NOMO-1 treated with DMSO at 0.1 percent for 48 hours (cell line): ENCODE data around the gene ITGAE.
"Not testable (repeated sequence)": the region's sequence is repeated elsewhere in the genome, so short reads cannot be mapped to it uniquely, and the experiment has no call there.

Experiments used
- DNase-seq: peaks from one replicate; lab custom pipeline; 2025; ENCODE audit not compliant: unreplicated experiment; lab: John Stamatoyannopoulos, UW

ITGAE gene

GRCh38 chr17:3796110-3796821, 4.7 kb downstream of the ITGAE start:
- no peak for DNase-seq

DNA sequence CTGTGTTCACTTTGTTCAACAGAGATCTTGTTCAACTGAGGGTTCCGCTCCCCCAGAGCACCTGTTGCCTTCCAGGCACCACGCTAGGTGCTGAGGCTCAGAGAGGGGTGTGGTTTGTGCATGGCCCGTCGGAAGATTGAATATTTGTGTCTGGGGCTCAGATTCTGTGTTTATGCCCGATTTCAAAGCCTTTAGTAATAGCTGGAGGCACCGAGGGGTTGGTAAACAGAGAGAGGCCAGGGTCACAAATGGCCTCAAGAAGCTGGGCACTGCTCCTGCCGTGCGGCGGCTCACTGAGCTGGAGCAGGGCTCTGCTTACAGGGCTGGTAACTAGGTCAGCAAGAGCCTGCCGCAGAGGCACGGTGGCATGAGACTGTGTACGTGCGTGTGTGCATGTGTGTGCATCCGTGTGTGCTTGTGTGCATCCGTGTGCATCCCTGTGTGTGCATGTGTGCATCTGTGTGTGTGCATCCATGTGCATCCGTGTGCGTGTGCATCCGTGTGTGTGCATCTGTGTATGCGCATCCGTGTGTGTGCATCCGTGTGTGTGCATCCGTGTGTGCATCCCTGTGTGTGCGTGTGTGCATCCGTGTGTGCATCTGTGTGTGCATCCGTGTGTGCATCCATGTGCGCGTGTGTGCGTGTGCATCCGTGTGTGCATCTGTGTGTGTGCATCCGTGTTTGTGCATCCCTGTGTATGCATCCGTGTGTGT, 5.4 kb downstream of the ITGAE start:
- no peak for DNase-seq

GRCh38 chr17:3794557-3795389, 6.2 kb downstream of the ITGAE start:
- DNase-seq = no peak

DNA sequence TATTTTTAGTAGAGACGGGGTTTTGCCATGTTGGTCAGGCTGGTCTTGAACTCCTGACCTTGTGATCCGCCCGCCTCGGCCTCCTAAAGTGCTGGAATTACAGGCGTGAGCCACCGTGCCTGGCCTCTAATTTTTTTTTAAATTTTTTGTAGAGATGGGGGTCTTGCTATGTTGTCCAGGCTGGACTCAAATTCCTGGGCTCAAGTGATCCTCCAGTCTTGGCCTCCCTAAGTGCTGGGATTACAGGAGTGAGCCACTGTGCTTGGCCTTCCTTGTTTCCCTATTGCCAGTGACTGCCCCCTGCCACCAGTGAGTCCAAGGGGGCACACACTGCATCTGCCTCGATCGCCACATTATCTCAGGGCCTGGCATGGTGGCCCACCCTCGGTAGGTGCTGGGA, 6.8 kb downstream of the ITGAE start:
- not testable (repeated sequence) for DNase-seq

GRCh38 chr17:3793258-3793657, 7.7 kb downstream of the ITGAE start:
- not testable (repeated sequence) for DNase-seq

- no peak for DNase-seq
Measured at GRCh38 chr17:3792481-3792880, 8.5 kb downstream of the ITGAE start.

GRCh38 chr17:3788200-3788599, 12.8 kb downstream of the ITGAE start:
- no peak for DNase-seq

- not testable (repeated sequence) for DNase-seq
Measured at GRCh38 chr17:3785323-3785722, 15.7 kb downstream of the ITGAE start.

DNA sequence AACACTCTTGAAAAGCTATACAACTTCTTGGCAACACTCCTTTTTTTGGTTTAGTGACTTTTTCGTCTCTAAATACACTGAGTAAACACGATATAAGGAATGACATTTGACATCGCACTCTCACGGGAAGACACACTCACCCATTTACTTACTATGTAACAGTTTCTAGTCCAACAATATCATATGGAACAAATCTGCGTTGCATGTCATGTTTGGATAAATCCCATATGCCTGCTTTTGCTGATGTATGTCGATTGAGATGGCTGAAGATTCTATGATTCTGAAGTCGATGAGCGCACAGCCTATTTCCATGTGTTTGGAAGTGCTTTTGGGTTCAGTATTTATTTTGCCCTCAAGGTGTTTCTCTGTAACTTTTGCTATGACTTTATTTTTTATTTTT, 18.2 kb downstream of the ITGAE start:
- no peak for DNase-seq

DNA sequence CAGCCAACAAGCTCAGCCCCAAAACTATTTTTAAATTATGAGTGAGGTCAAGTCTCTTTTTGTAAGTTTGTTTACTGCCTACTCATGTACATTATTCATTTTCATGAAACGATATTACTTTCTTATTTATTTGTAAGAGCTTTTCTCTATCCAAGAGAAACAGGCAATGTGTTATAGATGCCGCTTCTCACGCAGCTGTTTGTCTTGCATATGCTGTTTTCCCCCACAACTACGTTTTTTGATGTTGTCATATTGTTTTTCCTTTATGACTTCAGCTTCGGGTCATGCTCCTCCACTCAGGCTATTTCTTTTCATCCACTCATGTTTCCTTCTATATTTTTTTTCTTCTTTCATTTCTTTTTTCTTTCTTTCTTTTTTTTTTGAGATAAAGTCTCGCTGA, 20.0 kb downstream of the ITGAE start:
- DNase-seq = no peak

- DNase-seq = no peak
Measured at GRCh38 chr17:3777366-3778120, 23.4 kb downstream of the ITGAE start.

GRCh38 chr17:3773966-3774365, 27.0 kb downstream of the ITGAE start:
- DNase-seq = no peak

DNA sequence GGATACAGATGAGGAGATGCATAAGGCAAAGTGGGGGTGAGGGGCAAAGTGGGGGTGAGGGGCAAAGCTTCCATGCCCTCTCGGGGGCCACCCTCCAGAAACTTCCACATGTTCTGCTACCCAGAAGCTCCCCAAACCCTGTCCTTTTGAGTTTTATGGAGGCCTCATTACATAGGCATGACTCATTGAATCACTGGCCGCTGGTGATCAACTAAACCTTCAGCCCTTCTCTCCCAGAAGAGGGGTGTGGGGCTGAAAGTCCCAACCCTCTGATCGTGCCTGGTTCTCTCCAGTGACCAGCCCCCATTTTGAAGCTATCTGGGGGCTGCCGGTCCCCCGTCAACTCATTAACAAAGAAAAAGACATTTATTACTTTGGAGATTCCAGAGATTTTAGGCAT, 27.5 kb downstream of the ITGAE start:
- no peak for DNase-seq

GRCh38 chr17:3772764-3773163, 28.2 kb downstream of the ITGAE start:
- no peak for DNase-seq

DNA sequence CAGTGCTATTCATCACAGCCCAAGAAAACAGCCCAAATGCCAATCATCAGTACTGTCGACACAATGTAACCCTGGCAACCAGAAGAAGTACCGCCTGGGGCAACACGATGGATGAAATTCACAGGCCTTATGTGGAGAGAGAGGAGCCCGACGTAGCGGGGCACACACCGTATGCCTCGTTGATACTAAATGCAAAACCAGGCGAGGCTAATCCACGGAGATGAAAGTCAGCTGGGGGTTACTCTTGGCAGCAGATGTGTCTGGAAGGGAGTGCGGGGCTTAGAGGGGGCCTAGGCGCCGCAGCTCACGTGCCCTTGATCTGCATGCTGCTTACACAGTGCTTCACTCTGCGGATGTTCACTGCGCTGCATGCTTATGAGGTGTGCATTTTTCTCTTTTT, 29.8 kb downstream of the ITGAE start:
- DNase-seq = no peak

DNA sequence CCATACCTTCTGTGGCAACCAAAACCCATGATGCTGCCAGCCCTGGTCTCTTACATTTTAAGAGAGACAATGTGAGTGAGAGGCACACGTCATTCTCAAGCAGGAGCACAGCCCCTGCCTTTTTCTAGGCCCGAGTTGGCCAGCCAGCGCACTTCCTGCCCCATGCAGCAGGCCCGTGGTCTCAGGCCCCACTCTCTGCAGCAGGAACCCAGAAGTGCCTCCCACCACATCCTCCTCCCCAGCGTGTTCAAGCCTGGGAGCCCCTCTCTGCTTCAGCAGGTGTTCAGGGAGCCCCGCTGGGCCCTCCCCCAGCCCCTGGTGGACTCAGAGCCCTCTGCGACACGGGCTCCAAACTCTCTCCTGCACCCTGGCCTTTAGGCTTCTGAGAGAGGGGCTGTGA, 30.5 kb downstream of the ITGAE start:
- DNase-seq = no peak

DNA sequence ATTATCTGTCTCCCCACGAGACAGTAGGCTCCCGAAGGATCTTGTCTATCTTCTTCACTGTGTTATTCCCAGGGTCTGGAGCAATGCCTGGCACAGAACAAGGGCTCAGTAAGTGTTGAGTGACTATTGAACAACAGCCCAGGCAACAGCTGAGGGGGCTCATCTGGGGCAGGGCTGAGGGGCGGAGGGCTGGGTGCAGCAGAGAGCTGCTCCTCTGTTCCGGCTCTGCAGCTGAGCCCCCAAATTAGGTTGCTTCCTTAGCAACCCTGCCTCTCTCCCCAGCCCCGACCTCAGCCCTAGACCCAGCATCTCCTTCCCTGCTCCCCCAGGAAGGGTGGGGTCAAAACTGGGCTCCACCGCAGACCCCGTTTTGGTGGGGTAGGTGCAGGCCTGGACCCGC, 32.2 kb downstream of the ITGAE start:
- DNase-seq = no peak

GRCh38 chr17:3768341-3768740, 32.6 kb downstream of the ITGAE start:
- no peak for DNase-seq

DNA sequence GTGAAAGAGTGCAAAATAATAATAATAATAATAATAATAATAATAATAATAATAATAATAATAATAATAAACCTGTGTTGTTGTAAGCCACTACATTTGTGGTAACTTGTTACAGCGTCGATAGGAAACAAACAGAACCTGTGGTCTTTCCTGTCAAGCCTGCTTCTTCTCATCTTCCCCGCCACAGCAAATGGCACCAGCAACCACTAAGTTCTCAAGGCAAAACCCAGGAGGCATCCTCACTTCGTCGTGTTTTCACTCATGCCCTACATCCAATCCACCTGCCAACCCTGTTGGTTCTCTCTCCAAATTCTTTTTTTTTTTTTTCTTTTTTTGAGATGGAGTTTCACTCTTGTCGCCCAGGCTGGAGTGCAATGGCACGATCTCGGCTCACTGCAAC, 34.2 kb downstream of the ITGAE start:
- no peak for DNase-seq

GRCh38 chr17:3765981-3766380, 35.0 kb downstream of the ITGAE start:
- DNase-seq = no peak

DNA sequence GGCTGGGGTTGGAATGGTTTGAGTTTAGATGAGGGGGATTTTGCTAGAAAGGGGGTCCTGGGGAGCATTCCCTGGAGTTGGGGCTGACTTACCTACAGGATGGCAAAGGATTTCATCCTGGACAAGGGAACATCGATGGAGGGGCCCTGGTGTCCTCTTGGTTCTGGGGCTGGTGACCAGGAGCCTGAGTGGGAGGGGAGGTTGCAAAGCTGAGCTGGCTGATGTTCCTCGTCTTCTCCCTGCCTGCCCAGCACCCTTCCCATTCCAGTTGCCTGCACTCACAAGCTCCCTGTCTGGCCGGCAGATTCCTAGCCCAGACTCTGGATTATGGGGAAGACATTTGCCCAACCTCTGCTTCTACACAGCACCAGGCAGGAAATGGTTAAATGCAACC, 37.2 kb downstream of the ITGAE start:
- DNase-seq = no peak
